Heart left ventricle (tissue), 16 donors: Measurements from ENCODE around the gene STAU1. TPM values are rescaled to one million over a fixed set of nuclear protein-coding genes. Genes with fewer than 3 reads are reported as not detected.
"Not testable (repeated sequence)": the region's sequence is repeated elsewhere in the genome, so short reads cannot be mapped to it uniquely, and the experiment has no call there.

Experiments
- ATAC-seq, 4 donors: fragments of 200-7000 bp; cut with Tn5 transposase; one replicate each; pipeline ENCODE4 v1.9.1; 2020 to 2022; ENCODE audit warnings: moderate library complexity in 4 of 4, mild to moderate bottlenecking in 3 of 4, moderate number of reproducible peaks in 1 of 4
- DNase-seq, 5 donors: peaks; one replicate each; pipeline ENCODE4 v3.0.0-alpha.2; 2020
- H3K27ac ChIP-seq, 12 donors: fragments of 200-600 bp; sonication (generic) in 4 of 12; one replicate each; pipeline versions ENCODE4 v1.5.0 to v1.8.0; 2016 to 2022; ENCODE audit warnings: mild to moderate bottlenecking in 2 of 12
- H3K27me3 ChIP-seq, 9 donors: fragments of 200-600 bp; sonication (generic) in 2 of 9; one replicate each; pipeline versions ENCODE4 v1.5.1 to v1.8.0; 2016 to 2022; ENCODE audit warnings: mild to moderate bottlenecking in 3 of 9
- H3K36me3 ChIP-seq, 9 donors: fragments of 200-600 bp; sonication (generic) in 2 of 9; one replicate each; pipeline versions ENCODE4 v1.5.0 to v1.8.0; 2018 to 2022; ENCODE audit warnings: mild to moderate bottlenecking in 2 of 9
- H3K4me1 ChIP-seq, 12 donors: fragments of 200-600 bp; sonication (generic) in 4 of 12; one replicate each; pipeline versions ENCODE4 v1.5.0 to v1.8.0; 2016 to 2022; ENCODE audit warnings: mild to moderate bottlenecking in 3 of 12
- H3K4me3 ChIP-seq, 12 donors: fragments of 200-600 bp; sonication (generic) in 4 of 12; one replicate each; pipeline versions ENCODE4 v1.5.0 to v1.8.0; 2017 to 2022; ENCODE audit warnings: mild to moderate bottlenecking in 9 of 12, moderate library complexity in 4 of 12
- H3K9me3 ChIP-seq, 12 donors: fragments of 200-600 bp; sonication (generic) in 4 of 12; one replicate each; pipeline versions ENCODE4 v1.5.0 to v1.8.0; 2016 to 2022; ENCODE audit warnings: mild to moderate bottlenecking in 1 of 12
- CTCF ChIP-seq, 12 donors: fragments of 200-600 bp; sonication (generic) in 4 of 12; IDR thresholded peaks; one replicate each; pipeline versions ENCODE4 v1.5.0 to v1.8.0; 2018 to 2022; ENCODE audit warnings: antibody characterized with exemption in 12 of 12, mild to moderate bottlenecking in 5 of 12
- POLR2A ChIP-seq, 2 donors: fragments of 450-650 bp; IDR thresholded peaks; one replicate each; pipeline ENCODE4 v1.6.1; 2017; ENCODE audit warnings: antibody characterized with exemption in 2 of 2, mild to moderate bottlenecking in 2 of 2, moderate library complexity in 2 of 2
- WGBS, 4 donors: extraction: QIAGEN DNeasy Blood & Tissue Kit in 2 of 4; methylation state at CpG; one replicate each; pipeline versions ENCODE4 v1.1.5 to v1.1.7; 2013 to 2018; 5-methylcytosine and 5-hydroxymethylcytosine counted together
- intact Hi-C, 10 donors: fragments of 100-400 bp; cut with DNase I; formaldehyde crosslinking; loops; one replicate each; pipeline versions ENCODE4 v1.11.1 to v1.14.2; 2022
- polyA plus RNA-seq, 2 donors: library from polyadenylated mRNA; stranded (reverse); fragments of 200-250 nt; gene quantifications; one replicate each; pipeline ENCODE4 v1.2.3, GENCODE V29; 2013
- total RNA-seq, 9 donors: library from RNA; depleted of rRNA in 2 of 9; stranded (reverse); fragments of >200 nt in 2 of 9; fragmentation: NEBNext Ultra II Directional in 3 of 9; extraction: Animal tissue kit (Norgen Biotek cat#: 25700) in 3 of 9; gene quantifications; one replicate each; pipeline versions ENCODE4 v1.1.0 to v1.2.4, GENCODE V29; 2016 to 2023
- donor health status: ischemic (EF 13 %, LVEDD 7.1; RV severe dilation, severe dysfunction).
- donor health status: healthy with polysubstance abuse.
- donor health status: DM: no; HTN: yes; CAD: no.
- donor health status: DM: no; HTN: no; CAD: no.
- donor health status: ischemic (EF 25% LVEDD 6.9; RV normal size, moderate dysfunction).
- donor health status: ischemic (EF 25% LVEDD 5.7; RV mildly dilated, moderate dysfunction).
- donor health status: healthy.
- donor health status: DM: yes; HTN: yes; CAD: no.
- donor health status: ischemic (EF 35%, LVEDD 5.7; RV mildly dilated, moderate dysfunction).
- donor health status: nonischemic (EF 11% LVEDD 7.7; RV severe dilation, severe dysfunction).
- donor health status: DM: yes; HTN: yes; CAD: no.
- donor health status: PGD.
- donor health status: ischemic (EF 29% LVEDD 5.4; RV normal size, mild dysfunction).
- donor health status: nonischemic (EF 23%, LVEDD 6.1; RV moderate dilation, normal function).

STAU1 gene
- total and polyA plus RNA-seq, 11 donors, result 23.2 to 95.4 (median 70.5) TPM

DNA sequence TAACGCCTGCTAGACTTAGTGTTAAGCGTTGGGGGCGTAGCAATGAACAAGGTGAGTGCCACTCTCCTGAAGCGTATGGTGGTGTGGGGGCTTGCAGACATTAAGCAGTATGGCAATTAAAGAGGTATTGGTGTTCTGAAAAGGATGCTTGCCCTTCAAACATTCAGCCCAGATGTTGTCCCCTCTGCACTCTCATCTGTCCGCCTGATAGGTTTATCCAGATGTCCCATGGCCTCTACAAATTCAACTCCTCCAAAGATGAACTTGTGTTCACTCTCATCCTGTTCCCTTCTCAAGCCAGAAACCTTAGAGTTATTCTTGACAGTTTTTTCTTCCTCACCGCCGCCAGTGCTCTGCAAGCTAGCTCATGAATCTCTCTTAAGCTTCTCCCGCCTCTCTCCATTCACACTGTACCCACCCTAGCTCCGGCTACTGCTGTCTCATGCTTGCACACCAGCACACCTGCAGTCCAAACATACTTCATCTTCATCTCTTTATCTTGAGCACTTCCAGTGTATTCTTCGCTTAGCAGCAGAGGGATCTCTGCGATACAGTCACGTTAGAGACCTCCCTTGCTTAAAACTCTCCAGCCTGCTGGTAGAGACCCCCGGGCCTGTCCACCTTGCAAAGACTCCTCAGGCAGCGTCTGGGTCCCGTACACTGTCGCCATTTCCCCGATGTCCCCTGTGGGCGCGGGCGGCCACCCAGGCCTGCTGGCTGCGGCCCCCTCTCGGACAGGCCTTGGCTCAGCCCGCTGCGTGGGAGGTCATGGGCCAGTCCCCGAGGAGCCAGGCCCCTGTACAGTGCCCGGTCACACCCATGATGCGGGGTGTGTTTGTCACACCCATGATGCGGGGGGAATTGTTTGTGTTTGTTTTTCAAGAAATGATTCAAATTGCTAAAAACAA, 32.0 kb upstream of the STAU1 start:
- H3K4me3 ChIP-seq, result peak overlapping the region; percentile 52 to 92 (median 82)
- no peaks in the 10 kb centered on the region for H3K9me3 ChIP-seq
- peaks cover 0 to 29% (median 14%) of the 10 kb centered on the region in 12 donors for H3K4me1 ChIP-seq
- intact Hi-C loops, result loop anchor here in 2 of 10 donors (1.0 to 2.0 kb wide), 2 partner anchors 31 to 32 kb away; partner anchors contain the start of gene STAU1 (in 2 of the 2)
- DNase-seq (no peak), ATAC-seq (peak in 3 of 4 donors; percentile 0 to 9 (median 2))
- no peak for TF ChIP-seq CTCF (IDR thresholded peaks at IDR 0.05)
- no peak for TF ChIP-seq POLR2A (IDR thresholded peaks at IDR 0.05)
- peaks cover 3 to 40% (median 39%) of the 10 kb centered on the region in 9 donors for H3K36me3 ChIP-seq
- H3K27ac ChIP-seq, result peak overlapping the region in 10 of 12 donors; percentile 74 to 98 (median 90)
- H3K27me3 ChIP-seq, result no peaks in the 10 kb centered on the region
- WGBS, 4 donors, result 68 to 76% (median 71%) methylated on average over 27 to 28 of the region's 28 CpGs

DNA sequence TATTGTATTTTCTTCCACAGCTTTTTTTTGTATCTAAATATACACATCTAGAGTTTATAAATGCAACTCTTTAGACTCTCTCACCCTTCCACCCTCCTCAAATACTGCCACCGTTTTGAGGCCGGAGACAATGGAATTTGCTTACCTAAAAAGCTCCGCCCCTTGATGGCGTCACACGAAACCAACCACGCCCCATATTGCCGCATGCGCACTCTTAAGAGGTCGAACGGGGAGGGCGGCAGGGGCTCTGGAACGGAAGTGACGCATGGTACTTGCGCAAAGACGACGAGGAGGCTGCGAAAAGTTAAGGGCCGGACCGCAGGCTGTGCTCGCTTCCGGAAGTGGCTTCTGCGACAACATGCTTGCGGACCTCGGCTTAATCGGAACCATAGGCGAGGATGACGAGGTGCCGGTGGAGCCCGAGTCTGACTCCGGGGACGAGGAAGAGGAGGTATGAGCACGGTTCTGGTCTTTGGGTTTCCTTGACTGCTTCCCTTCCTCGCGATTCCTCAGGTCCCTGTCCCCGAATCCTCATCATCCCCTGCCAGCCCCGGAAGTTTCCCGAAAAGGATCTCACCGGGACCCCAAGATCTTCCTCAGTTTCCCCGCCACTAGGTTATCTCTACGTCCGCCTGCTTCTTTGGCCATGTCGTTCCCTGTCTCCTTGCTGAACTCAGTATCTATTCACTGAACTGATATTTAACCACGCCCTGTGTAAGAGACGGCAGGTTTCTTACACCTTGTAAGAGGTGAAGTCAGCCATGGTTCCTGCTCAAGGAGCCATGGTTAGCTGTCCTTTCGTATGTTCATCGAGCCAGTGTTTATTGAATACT, 31.2 kb upstream of the STAU1 start, which contains the start of gene DDX27:
TSS of gene DDX27 (plus strand) at position 326 of the 833 bp plus-strand sequence. CDS start at position 359, 33 bp downstream.
- H3K4me1 ChIP-seq, result peaks cover 0 to 29% (median 14%) of the 10 kb centered on the region in 12 donors
- peak within 1 kb of the TSS; percentile 74 to 98 (median 90) for H3K27ac ChIP-seq
- ATAC-seq, result peak; percentile 94 to 99 (median 98)
- no peaks in the 10 kb centered on the region for H3K9me3 ChIP-seq
- WGBS, 4 donors, result 0% methylated on average over 33 to 46 of the region's 46 CpGs
- intact Hi-C loops, result loop anchor here in 2 of 10 donors (1.0 to 2.0 kb wide), 2 partner anchors 31 kb away; partner anchors contain the start of gene STAU1 (in 2 of the 2)
- peak within 1 kb of the TSS; percentile 52 to 92 (median 82) for H3K4me3 ChIP-seq
- peak; percentile 97 to 98 (median 97) for DNase-seq
- no peaks in the 10 kb centered on the region for H3K27me3 ChIP-seq
- TF ChIP-seq CTCF (IDR thresholded peaks at IDR 0.05) (no peak), POLR2A (IDR thresholded peaks at IDR 0.05) (peak in 1 of 2 donors; percentile 74)
- H3K36me3 ChIP-seq, result peaks cover 0 to 32% (median 31%) of the 10 kb centered on the region in 9 donors

DNA sequence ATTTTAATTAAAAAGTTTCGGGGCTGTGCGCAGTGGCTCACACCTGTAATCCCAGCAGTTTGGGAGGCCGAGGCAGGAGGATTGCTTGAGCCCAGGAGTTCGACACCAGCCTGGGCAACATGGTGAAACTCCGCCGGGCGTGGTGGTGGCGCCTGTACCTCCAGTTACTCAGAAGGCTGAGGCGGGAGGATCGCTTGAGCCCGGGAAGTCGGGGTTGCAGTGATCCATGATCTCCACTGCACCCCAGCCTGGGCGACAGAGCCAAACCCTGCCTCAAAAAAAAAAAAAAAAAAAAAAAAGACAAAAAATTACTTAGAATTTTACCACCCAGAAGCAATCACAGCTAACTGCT, 30.6 kb upstream of the STAU1 start:
- DNase-seq, result peak in 3 of 5 donors; percentile 25 to 40 (median 25)
- ATAC-seq, result peak in 2 of 4 donors; percentile 12 to 21
- not testable (repeated sequence) for H3K9me3 ChIP-seq, H3K27me3 ChIP-seq
- 57 to 63% (median 61%) methylated on average over 13 of the region's 13 CpGs for WGBS, 4 donors
- Histone ChIP-seq H3K27ac (peak overlapping the region in 11 of 12 donors; percentile 37 to 98 (median 90)), H3K36me3 (peaks cover 0 to 26% (median 25%) of the 10 kb centered on the region in 9 donors), H3K4me3 (peak overlapping the region in 10 of 12 donors; percentile 74 to 92 (median 84)), H3K4me1 (peaks cover 0 to 29% (median 14%) of the 10 kb centered on the region in 12 donors)
- intact Hi-C loops, result loop anchor here in 2 of 10 donors (1.0 to 2.0 kb wide), 2 partner anchors 30 kb away; partner anchors contain the start of gene STAU1 (in 2 of the 2)

- Histone ChIP-seq H3K27ac (no peak overlapping the region), H3K27me3 (no peaks in the 10 kb centered on the region), H3K4me3 (peak overlapping the region in 2 of 12 donors; percentile 23 to 25), H3K9me3 (no peaks in the 10 kb centered on the region), H3K4me1 (peaks cover 0 to 29% (median 14%) of the 10 kb centered on the region in 12 donors), H3K36me3 (peaks cover 0 to 10% (median 9%) of the 10 kb centered on the region in 9 donors)
- intact Hi-C loops, result loop anchor here (1.0 to 2.0 kb wide), 3 partner anchors 28 to 84 kb away; partner anchors contain the start of gene STAU1 (in 1 of the 10)
- 17 to 21% (median 18%) methylated on average over 11 of the region's 11 CpGs for WGBS, 4 donors
- peak; percentile 90 to 95 (median 93) for DNase-seq
- ATAC-seq, result peak in 3 of 4 donors; percentile 56 to 62 (median 59)
- TF ChIP-seq POLR2A (IDR thresholded peaks at IDR 0.05) (no peak), CTCF (IDR thresholded peaks at IDR 0.05) (peak; percentile 83 to 96 (median 92))
Observed at GRCh38 chr20:49216991-49217578, 29.0 kb upstream of the STAU1 start.
